Keratinocyte (primary cell): ENCODE measurements around the gene TBCD. TPM values are rescaled to one million over a fixed set of nuclear protein-coding genes. Genes with fewer than 3 reads are reported as not detected.

Experiments
- DNase-seq: peaks from one replicate; pipeline ENCODE4 v3.0.0-alpha.2; 2011; ENCODE audit warnings: low read depth, missing footprints, low spot score
- FAIRE-seq: peaks from 2 replicates; lab custom pipeline; 2011; peaks lifted over from hg19 to GRCh38; lab: Jason Lieb, UNC
- H2AFZ ChIP-seq: 2 replicates; pipeline ENCODE4 v1.6.0; 2012; ENCODE audit warnings: low read length, control low read depth, inconsistent platforms; ENCODE audit not compliant: control insufficient read depth
- H3K27ac ChIP-seq: 2 replicates; pipeline ENCODE4 v1.5.1; 2011; ENCODE audit warnings: low read length; ENCODE audit not compliant: control insufficient read depth, insufficient read depth
- H3K27me3 ChIP-seq: 3 replicates; pipeline ENCODE4 v1.6.0; 2011; ENCODE audit warnings: low read length; ENCODE audit not compliant: control insufficient read depth, insufficient read depth; ENCODE audit errors: extremely low read depth
- H3K36me3 ChIP-seq, 2 experiments: 2 replicates in 1 of 2; 3 replicates in 1 of 2; pipeline ENCODE4 v1.5.1; 2011; ENCODE audit warnings: low read length in 2 of 2, mild to moderate bottlenecking in 1 of 2; ENCODE audit not compliant: control insufficient read depth in 2 of 2, insufficient read depth in 2 of 2; ENCODE audit errors: extremely low read depth in 1 of 2
- H3K4me1 ChIP-seq: 3 replicates; pipeline ENCODE4 v1.5.1; 2011; ENCODE audit warnings: low read length; ENCODE audit not compliant: control insufficient read depth, insufficient read depth; ENCODE audit errors: extremely low read depth
- H3K4me2 ChIP-seq: 3 replicates; pipeline ENCODE4 v1.6.0; 2011; ENCODE audit warnings: low read depth, low read length; ENCODE audit not compliant: control insufficient read depth, insufficient read depth; ENCODE audit errors: extremely low read depth
- H3K4me3 ChIP-seq, 3 experiments: fragments of 200-600 bp in 1 of 3; sonication (generic) in 1 of 3; 2 replicates in 2 of 3; 3 replicates in 1 of 3; pipeline ENCODE4 v1.5.1; 2011 to 2016; ENCODE audit warnings: low read length in 3 of 3, mild to moderate bottlenecking in 3 of 3, control low read depth in 2 of 3, inconsistent platforms in 1 of 3, low read depth in 1 of 3, mixed read lengths in 1 of 3, mixed run types in 1 of 3, moderate library complexity in 1 of 3; ENCODE audit not compliant: control insufficient read depth in 2 of 3, insufficient read depth in 2 of 3; ENCODE audit errors: extremely low read depth in 1 of 3
- H3K79me2 ChIP-seq: 2 replicates; pipeline ENCODE4 v1.6.0; 2012; ENCODE audit warnings: low read length; ENCODE audit not compliant: control insufficient read depth, insufficient read depth
- H3K9ac ChIP-seq: 3 replicates; pipeline ENCODE4 v1.6.0; 2011; ENCODE audit warnings: low read length; ENCODE audit not compliant: control insufficient read depth, insufficient read depth; ENCODE audit errors: extremely low read depth
- H3K9me1 ChIP-seq: 3 replicates; pipeline ENCODE4 v1.6.0; 2011; ENCODE audit warnings: low read length; ENCODE audit not compliant: control insufficient read depth, insufficient read depth; ENCODE audit errors: extremely low read depth
- H3K9me3 ChIP-seq: 2 replicates; pipeline ENCODE4 v1.5.1; 2012; ENCODE audit warnings: low read depth, low read length; ENCODE audit not compliant: control insufficient read depth
- H4K20me1 ChIP-seq: 3 replicates; pipeline ENCODE4 v1.6.0; 2011; ENCODE audit warnings: low read length; ENCODE audit not compliant: control insufficient read depth, insufficient read depth; ENCODE audit errors: extremely low read depth
- EZH2 ChIP-seq: IDR thresholded peaks from one replicate; pipeline ENCODE4 v1.6.1; 2012; ENCODE audit warnings: inconsistent platforms, mild to moderate bottlenecking, low read length, moderate library complexity
- dilution Hi-C: fragments of 300-500 bp; cut with MboI; formaldehyde crosslinking; loops from one replicate; pipeline ENCODE4 v1.7.0; 2020; ENCODE audit warnings: low sequenced_read_pairs; ENCODE audit not compliant: extremely low pct_ligation_motif_present
- polyA plus RNA-seq, 5 experiments: library from polyadenylated mRNA; depleted of rRNA in 3 of 5; stranded (reverse) in 3 of 5; stranded (forward) in 1 of 5; unstranded in 1 of 5; fragments of >200 nt; gene quantifications; 1 replicate in 1 of 5; 2 replicates in 3 of 5; 3 replicates in 1 of 5; pipeline versions ENCODE4 v1.2.1 to v1.2.3, GENCODE V29; 2011 to 2012; ENCODE audit warnings: missing spikeins in 2 of 5, low read depth in 1 of 5, low replicate concordance in 1 of 5
- TF ChIP-seq, protein P1 (sequence below), 3 experiments: IDR thresholded peaks in 1 of 3; conservative IDR thresholded peaks in 1 of 3; optimal IDR thresholded peaks in 1 of 3; 2 replicates in 2 of 3; 3 replicates in 1 of 3; pipeline versions ENCODE3 to v1.5.1; 2011; ENCODE audit warnings: low read length in 3 of 3, mild to moderate bottlenecking in 3 of 3, moderate library complexity in 2 of 3, control low read depth in 1 of 3, inconsistent platforms in 1 of 3; ENCODE audit not compliant: insufficient read depth in 2 of 3; ENCODE audit errors: extremely low read depth in 1 of 3

TBCD gene
- polyA plus RNA-seq, 1 donor (not counting 4 experiments of a cell fraction or from before 2014, with no cell fraction given), result 36.2 TPM

DNA sequence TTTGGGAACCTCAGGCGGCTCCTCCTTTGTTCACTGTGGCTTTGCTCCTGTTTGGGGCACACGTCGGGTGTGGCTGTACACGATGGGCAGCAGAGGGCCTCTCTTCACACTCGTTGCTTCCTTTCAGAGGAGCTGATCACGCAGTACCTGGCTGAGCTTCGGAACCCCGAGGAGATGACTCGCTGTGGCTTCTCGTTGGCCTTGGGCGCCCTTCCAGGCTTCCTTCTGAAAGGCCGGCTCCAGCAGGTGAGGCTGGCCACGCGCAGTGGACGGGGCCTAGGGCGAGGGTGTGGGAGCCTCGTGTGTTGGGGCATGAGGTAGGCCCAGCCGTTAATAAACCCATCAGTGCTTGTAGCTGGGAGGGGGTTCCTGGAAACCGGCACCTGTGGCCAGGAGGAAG, 172.9 kb downstream of the TBCD start:
- no peak for FAIRE-seq
- Histone ChIP-seq H3K27me3 (no peaks in the 10 kb centered on the region), H3K4me1 (no peaks in the 10 kb centered on the region), H4K20me1 (no peaks in the 10 kb centered on the region), H3K36me3 (peaks cover 8 to 11% of the 10 kb centered on the region in 2 experiments), H3K4me2 (no peak overlapping the region), H3K79me2 (no peaks in the 10 kb centered on the region), H3K9ac (no peak overlapping the region), H2AFZ (no peak overlapping the region), H3K9me3 (no peaks in the 10 kb centered on the region), H3K27ac (no peak overlapping the region), H3K9me1 (no peaks in the 10 kb centered on the region), H3K4me3 (no peak overlapping the region)
- DNase-seq, result no peak
- dilution Hi-C loops, result no loop called here
- TF ChIP-seq, protein P1, sequence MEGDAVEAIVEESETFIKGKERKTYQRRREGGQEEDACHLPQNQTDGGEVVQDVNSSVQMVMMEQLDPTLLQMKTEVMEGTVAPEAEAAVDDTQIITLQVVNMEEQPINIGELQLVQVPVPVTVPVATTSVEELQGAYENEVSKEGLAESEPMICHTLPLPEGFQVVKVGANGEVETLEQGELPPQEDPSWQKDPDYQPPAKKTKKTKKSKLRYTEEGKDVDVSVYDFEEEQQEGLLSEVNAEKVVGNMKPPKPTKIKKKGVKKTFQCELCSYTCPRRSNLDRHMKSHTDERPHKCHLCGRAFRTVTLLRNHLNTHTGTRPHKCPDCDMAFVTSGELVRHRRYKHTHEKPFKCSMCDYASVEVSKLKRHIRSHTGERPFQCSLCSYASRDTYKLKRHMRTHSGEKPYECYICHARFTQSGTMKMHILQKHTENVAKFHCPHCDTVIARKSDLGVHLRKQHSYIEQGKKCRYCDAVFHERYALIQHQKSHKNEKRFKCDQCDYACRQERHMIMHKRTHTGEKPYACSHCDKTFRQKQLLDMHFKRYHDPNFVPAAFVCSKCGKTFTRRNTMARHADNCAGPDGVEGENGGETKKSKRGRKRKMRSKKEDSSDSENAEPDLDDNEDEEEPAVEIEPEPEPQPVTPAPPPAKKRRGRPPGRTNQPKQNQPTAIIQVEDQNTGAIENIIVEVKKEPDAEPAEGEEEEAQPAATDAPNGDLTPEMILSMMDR (optimal IDR thresholded peaks at IDR 0.05 in 1 of 3, IDR thresholded peaks at IDR 0.05 in 1 of 3, conservative IDR thresholded peaks at IDR 0.05 in 1 of 3; ENCODE audit: extremely low read depth in 1 of 3, insufficient read depth in 2 of 3, low read length in 3 of 3), result no peak
- no peak for TF ChIP-seq EZH2

DNA sequence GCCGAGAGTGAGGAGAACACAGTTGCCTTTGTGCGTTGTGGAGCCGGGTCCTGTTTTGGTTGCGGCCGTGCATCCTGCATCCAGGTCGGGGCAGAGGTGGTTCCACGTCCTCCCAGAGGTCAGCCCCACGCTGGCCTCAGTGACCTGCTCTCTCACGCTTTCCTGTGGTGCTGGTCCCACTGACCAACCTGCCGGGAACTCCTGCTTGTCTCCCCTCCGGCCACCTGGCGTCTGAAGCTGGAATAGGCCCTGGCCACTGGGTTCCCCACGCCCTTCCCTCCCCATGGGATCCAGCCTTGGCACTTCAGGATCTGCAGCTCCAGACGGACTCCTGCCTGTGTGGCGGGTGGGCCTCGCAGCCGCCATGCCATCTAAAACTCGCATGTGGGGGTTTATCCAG, 173.5 kb downstream of the TBCD start:
- H3K36me3 ChIP-seq, result peaks cover 8 to 15% of the 10 kb centered on the region in 2 experiments

More for the DNA sequence above, 173.5 kb downstream of the TBCD start:
- Histone ChIP-seq H3K9me1 (no peaks in the 10 kb centered on the region), H3K27me3 (no peaks in the 10 kb centered on the region), H3K79me2 (no peaks in the 10 kb centered on the region), H4K20me1 (no peaks in the 10 kb centered on the region), H3K9me3 (no peaks in the 10 kb centered on the region), H3K4me3 (no peak overlapping the region), H3K4me2 (no peak overlapping the region), H3K27ac (no peak overlapping the region), H3K4me1 (no peaks in the 10 kb centered on the region), H2AFZ (no peak overlapping the region), H3K9ac (no peak overlapping the region)
- no peak for FAIRE-seq
- DNase-seq, result no peak
- TF ChIP-seq, protein P1 (optimal IDR thresholded peaks at IDR 0.05 in 1 of 3, IDR thresholded peaks at IDR 0.05 in 1 of 3, conservative IDR thresholded peaks at IDR 0.05 in 1 of 3; ENCODE audit: extremely low read depth in 1 of 3, insufficient read depth in 2 of 3, low read length in 3 of 3), result no peak
- TF ChIP-seq EZH2, result no peak
- dilution Hi-C loops, result no loop called here
